Measurements from ENCODE around the gene GREB1.

Gene GREB1

GRCh38 chr2:11639503-11639902 is 105.7 kb downstream of the GREB1 start:
- Histone ChIP-seq H3K4me2 (ENCODE audit: low read length) (no peak overlapping the region), H3K4me1 (ENCODE audit: control insufficient read depth, insufficient read depth, low read length) (no peaks in the 10 kb centered on the region), H3K9me3 (replicated peaks; ENCODE audit: low read length) (no peaks in the 10 kb centered on the region), H3K27me3 (ENCODE audit: control insufficient read depth, insufficient read depth, low read length) (peaks cover 29% of the 10 kb centered on the region), H3K36me3 (ENCODE audit: insufficient read depth, low read length) (no peaks in the 10 kb centered on the region), H3K4me3 (ENCODE audit: low read length) (no peak overlapping the region), H3K9ac (ENCODE audit: low read depth, low read length) (no peak overlapping the region)

- no peaks in the 10 kb centered on the region for H3K4me1 ChIP-seq (ENCODE audit: control insufficient read depth, insufficient read depth, low read length)
- no peaks in the 10 kb centered on the region for H3K36me3 ChIP-seq (ENCODE audit: insufficient read depth, low read length)
- no peaks in the 10 kb centered on the region for H3K9me3 ChIP-seq (replicated peaks; ENCODE audit: low read length)
- no peak overlapping the region for H3K4me3 ChIP-seq (ENCODE audit: low read length)
- peaks cover 29% of the 10 kb centered on the region for H3K27me3 ChIP-seq (ENCODE audit: control insufficient read depth, insufficient read depth, low read length)
- no peak overlapping the region for H3K9ac ChIP-seq (ENCODE audit: low read depth, low read length)
- no peak overlapping the region for H3K4me2 ChIP-seq (ENCODE audit: low read length)
Measured at GRCh38 chr2:11640132-11640531, 106.3 kb downstream of the GREB1 start.

- no peaks in the 10 kb centered on the region for H3K9me3 ChIP-seq (replicated peaks; ENCODE audit: low read length)
- H3K4me1 ChIP-seq (ENCODE audit: control insufficient read depth, insufficient read depth, low read length), result no peaks in the 10 kb centered on the region
- peaks cover 27% of the 10 kb centered on the region for H3K27me3 ChIP-seq (ENCODE audit: control insufficient read depth, insufficient read depth, low read length)
- H3K9ac ChIP-seq (ENCODE audit: low read depth, low read length), result no peak overlapping the region
- H3K36me3 ChIP-seq (ENCODE audit: insufficient read depth, low read length), result no peaks in the 10 kb centered on the region
- no peak overlapping the region for H3K4me3 ChIP-seq (ENCODE audit: low read length)
- no peak overlapping the region for H3K4me2 ChIP-seq (ENCODE audit: low read length)
Measured at GRCh38 chr2:11642972-11643371, 109.1 kb downstream of the GREB1 start.

- Histone ChIP-seq H3K4me1 (ENCODE audit: control insufficient read depth, insufficient read depth, low read length) (no peaks in the 10 kb centered on the region), H3K9me3 (replicated peaks; ENCODE audit: low read length) (no peaks in the 10 kb centered on the region)
Measured at GRCh38 chr2:11644293-11644692, 110.4 kb downstream of the GREB1 start.

GRCh38 chr2:11646530-11646929 is 112.7 kb downstream of the GREB1 start:
- Histone ChIP-seq H3K4me1 (ENCODE audit: control insufficient read depth, insufficient read depth, low read length) (no peaks in the 10 kb centered on the region), H3K9me3 (replicated peaks; ENCODE audit: low read length) (no peaks in the 10 kb centered on the region)

More at GRCh38 chr2:11644293-11644692, 110.4 kb downstream of the GREB1 start:
- Histone ChIP-seq H3K4me3 (ENCODE audit: low read length) (no peak overlapping the region), H3K36me3 (ENCODE audit: insufficient read depth, low read length) (no peaks in the 10 kb centered on the region), H3K27me3 (ENCODE audit: control insufficient read depth, insufficient read depth, low read length) (peaks cover 38% of the 10 kb centered on the region), H3K9ac (ENCODE audit: low read depth, low read length) (no peak overlapping the region), H3K4me2 (ENCODE audit: low read length) (no peak overlapping the region)

GRCh38 chr2:11647834-11648600 is 114.2 kb downstream of the GREB1 start:
- Histone ChIP-seq H3K9me3 (replicated peaks; ENCODE audit: low read length) (no peaks in the 10 kb centered on the region), H3K4me1 (ENCODE audit: control insufficient read depth, insufficient read depth, low read length) (no peaks in the 10 kb centered on the region), H3K9ac (ENCODE audit: low read depth, low read length) (no peak overlapping the region), H3K4me3 (ENCODE audit: low read length) (no peak overlapping the region), H3K36me3 (ENCODE audit: insufficient read depth, low read length) (no peaks in the 10 kb centered on the region), H3K27me3 (ENCODE audit: control insufficient read depth, insufficient read depth, low read length) (peaks cover 55% of the 10 kb centered on the region), H3K4me2 (ENCODE audit: low read length) (no peak overlapping the region)

More at GRCh38 chr2:11646530-11646929, 112.7 kb downstream of the GREB1 start:
- Histone ChIP-seq H3K36me3 (ENCODE audit: insufficient read depth, low read length) (no peaks in the 10 kb centered on the region), H3K4me2 (ENCODE audit: low read length) (no peak overlapping the region), H3K9ac (ENCODE audit: low read depth, low read length) (no peak overlapping the region), H3K27me3 (ENCODE audit: control insufficient read depth, insufficient read depth, low read length) (peaks cover 44% of the 10 kb centered on the region), H3K4me3 (ENCODE audit: low read length) (no peak overlapping the region)

GRCh38 chr2:11649093-11649492 is 115.2 kb downstream of the GREB1 start:
- H3K9ac ChIP-seq (ENCODE audit: low read depth, low read length), result no peak overlapping the region
- H3K36me3 ChIP-seq (ENCODE audit: insufficient read depth, low read length), result no peaks in the 10 kb centered on the region
- peaks cover 59% of the 10 kb centered on the region for H3K27me3 ChIP-seq (ENCODE audit: control insufficient read depth, insufficient read depth, low read length)
- H3K4me1 ChIP-seq (ENCODE audit: control insufficient read depth, insufficient read depth, low read length), result no peaks in the 10 kb centered on the region
- H3K9me3 ChIP-seq (replicated peaks; ENCODE audit: low read length), result no peaks in the 10 kb centered on the region
- H3K4me2 ChIP-seq (ENCODE audit: low read length), result no peak overlapping the region
- H3K4me3 ChIP-seq (ENCODE audit: low read length), result no peak overlapping the region

- no peaks in the 10 kb centered on the region for H3K4me1 ChIP-seq (ENCODE audit: control insufficient read depth, insufficient read depth, low read length)
- H3K27me3 ChIP-seq (ENCODE audit: control insufficient read depth, insufficient read depth, low read length), result peaks cover 61% of the 10 kb centered on the region
- no peak overlapping the region for H3K4me2 ChIP-seq (ENCODE audit: low read length)
- no peaks in the 10 kb centered on the region for H3K9me3 ChIP-seq (replicated peaks; ENCODE audit: low read length)
- H3K9ac ChIP-seq (ENCODE audit: low read depth, low read length), result no peak overlapping the region
- H3K4me3 ChIP-seq (ENCODE audit: low read length), result no peak overlapping the region
- no peaks in the 10 kb centered on the region for H3K36me3 ChIP-seq (ENCODE audit: insufficient read depth, low read length)
Measured at GRCh38 chr2:11651856-11652548, 118.2 kb downstream of the GREB1 start.

GRCh38 chr2:11652553-11652952 is 118.7 kb downstream of the GREB1 start:
- H3K9me3 ChIP-seq (replicated peaks; ENCODE audit: low read length), result no peaks in the 10 kb centered on the region
- no peaks in the 10 kb centered on the region for H3K4me1 ChIP-seq (ENCODE audit: control insufficient read depth, insufficient read depth, low read length)
- no peak overlapping the region for H3K4me3 ChIP-seq (ENCODE audit: low read length)
- no peak overlapping the region for H3K9ac ChIP-seq (ENCODE audit: low read depth, low read length)
- H3K4me2 ChIP-seq (ENCODE audit: low read length), result no peak overlapping the region
- no peaks in the 10 kb centered on the region for H3K36me3 ChIP-seq (ENCODE audit: insufficient read depth, low read length)
- peaks cover 61% of the 10 kb centered on the region for H3K27me3 ChIP-seq (ENCODE audit: control insufficient read depth, insufficient read depth, low read length)

GRCh38 chr2:11655495-11655894 is 121.7 kb downstream of the GREB1 start:
- H3K9me3 ChIP-seq (replicated peaks; ENCODE audit: low read length), result no peaks in the 10 kb centered on the region
- H3K9ac ChIP-seq (ENCODE audit: low read depth, low read length), result no peak overlapping the region

GRCh38 chr2:11656252-11656651 is 122.4 kb downstream of the GREB1 start:
- Histone ChIP-seq H3K9ac (ENCODE audit: low read depth, low read length) (no peak overlapping the region), H3K4me3 (ENCODE audit: low read length) (no peak overlapping the region), H3K4me2 (ENCODE audit: low read length) (no peak overlapping the region), H3K36me3 (ENCODE audit: insufficient read depth, low read length) (no peaks in the 10 kb centered on the region), H3K4me1 (ENCODE audit: control insufficient read depth, insufficient read depth, low read length) (no peaks in the 10 kb centered on the region), H3K9me3 (replicated peaks; ENCODE audit: low read length) (no peaks in the 10 kb centered on the region), H3K27me3 (ENCODE audit: control insufficient read depth, insufficient read depth, low read length) (peaks cover 63% of the 10 kb centered on the region)

More at GRCh38 chr2:11655495-11655894, 121.7 kb downstream of the GREB1 start:
- Histone ChIP-seq H3K36me3 (ENCODE audit: insufficient read depth, low read length) (no peaks in the 10 kb centered on the region), H3K4me2 (ENCODE audit: low read length) (no peak overlapping the region), H3K4me3 (ENCODE audit: low read length) (no peak overlapping the region), H3K27me3 (ENCODE audit: control insufficient read depth, insufficient read depth, low read length) (peaks cover 63% of the 10 kb centered on the region), H3K4me1 (ENCODE audit: control insufficient read depth, insufficient read depth, low read length) (no peaks in the 10 kb centered on the region)

All from skeletal muscle satellite cell (primary cell).